CD14-positive monocyte (primary cell): Measurements from ENCODE around the gene SPSB2. TPM values are rescaled to one million over a fixed set of nuclear protein-coding genes. Genes with fewer than 3 reads are reported as not detected.
"Not testable (repeated sequence)": the region's sequence is repeated elsewhere in the genome, so short reads cannot be mapped to it uniquely, and the experiment has no call there.

Experiments used
- DNase-seq, 3 donors: peaks; one replicate each; pipeline ENCODE4 v3.0.0-alpha.2; 2011 to 2022
- H2AFZ ChIP-seq: 2 replicates; pipeline ENCODE4 v1.6.0; 2012; ENCODE audit warnings: mild to moderate bottlenecking, low read depth, low read length, inconsistent platforms; ENCODE audit not compliant: insufficient read depth, poor library complexity, severe bottlenecking
- H3K27ac ChIP-seq, 2 donors: 1 replicate in 1 of 2; 2 replicates in 1 of 2; pipeline ENCODE4 v1.5.1; 2012 to 2013; ENCODE audit warnings: low read length in 2 of 2, control low read depth in 1 of 2, inconsistent platforms in 1 of 2, low read depth in 1 of 2, mild to moderate bottlenecking in 1 of 2
- H3K27me3 ChIP-seq, 2 donors: one replicate each; pipeline versions ENCODE4 v1.6.0 to v1.6.1; 2011 to 2013; ENCODE audit warnings: low read length in 2 of 2; ENCODE audit not compliant: control insufficient read depth in 2 of 2, insufficient read depth in 2 of 2
- H3K36me3 ChIP-seq, 2 donors: replicated peaks in 1 of 2; 1 replicate in 1 of 2; 2 replicates in 1 of 2; pipeline versions ENCODE4 v1.5.1 to v1.6.1; 2012 to 2013; ENCODE audit warnings: low read length in 2 of 2, control low read depth in 1 of 2, inconsistent platforms in 1 of 2, mild to moderate bottlenecking in 1 of 2; ENCODE audit not compliant: insufficient read depth in 2 of 2, control insufficient read depth in 1 of 2
- H3K4me1 ChIP-seq, 2 donors: 1 replicate in 1 of 2; 2 replicates in 1 of 2; pipeline versions ENCODE4 v1.5.1 to v1.6.1; 2012 to 2013; ENCODE audit warnings: low read length in 2 of 2, control low read depth in 1 of 2, inconsistent platforms in 1 of 2, mild to moderate bottlenecking in 1 of 2, moderate library complexity in 1 of 2; ENCODE audit not compliant: insufficient read depth in 2 of 2, control insufficient read depth in 1 of 2
- H3K4me2 ChIP-seq: replicated peaks from 2 replicates; pipeline ENCODE3; 2012; ENCODE audit warnings: low read length, moderate library complexity, mild to moderate bottlenecking; ENCODE audit not compliant: poor library complexity, severe bottlenecking; ENCODE audit errors: extremely low read depth
- H3K4me3 ChIP-seq, 3 experiments: fragments of 200-600 bp in 1 of 3; sonication (generic) in 1 of 3; replicated peaks in 1 of 3; 1 replicate in 2 of 3; 2 replicates in 1 of 3; pipeline ENCODE4 v1.5.1; 2011 to 2013; ENCODE audit warnings: low read length in 3 of 3, mild to moderate bottlenecking in 3 of 3, control low read depth in 2 of 3, low read depth in 2 of 3, inconsistent platforms in 1 of 3, moderate library complexity in 1 of 3
- H3K79me2 ChIP-seq: 2 replicates; pipeline ENCODE4 v1.6.0; 2012; ENCODE audit warnings: mild to moderate bottlenecking, control low read depth, inconsistent platforms, low read length, moderate library complexity; ENCODE audit not compliant: insufficient read depth
- H3K9ac ChIP-seq: 2 replicates; pipeline ENCODE4 v1.6.0; 2017; ENCODE audit warnings: low read length, mild to moderate bottlenecking; ENCODE audit not compliant: insufficient read depth, poor library complexity, severe bottlenecking
- H3K9me3 ChIP-seq, 2 donors: replicated peaks in 1 of 2; 1 replicate in 1 of 2; 2 replicates in 1 of 2; pipeline versions ENCODE4 v1.5.1 to v1.6.1; 2012 to 2013; ENCODE audit warnings: low read length in 2 of 2, control low read depth in 1 of 2; ENCODE audit not compliant: control insufficient read depth in 1 of 2, insufficient read depth in 1 of 2
- H4K20me1 ChIP-seq: 2 replicates; pipeline ENCODE4 v1.6.0; 2012; ENCODE audit warnings: mild to moderate bottlenecking, low read length, control low read depth, moderate library complexity; ENCODE audit not compliant: insufficient read depth
- H3K27ac Mint-ChIP-seq, 7 donors: one replicate each; pipeline ENCODE4 v1.8.0; 2020; ENCODE audit warnings: mild to moderate bottlenecking in 7 of 7, mixed read lengths in 7 of 7, moderate library complexity in 6 of 7, inconsistent platforms in 2 of 7
- H3K27me3 Mint-ChIP-seq, 3 donors: one replicate each; pipeline ENCODE4 v1.8.0; 2021 to 2022; ENCODE audit warnings: low read depth in 3 of 3, mild to moderate bottlenecking in 3 of 3, mixed read lengths in 3 of 3, moderate library complexity in 3 of 3, inconsistent platforms in 1 of 3
- H3K36me3 Mint-ChIP-seq, 2 donors: one replicate each; pipeline ENCODE4 v1.8.0; 2020; ENCODE audit warnings: mixed read lengths in 2 of 2, inconsistent platforms in 1 of 2, mild to moderate bottlenecking in 1 of 2
- H3K4me1 Mint-ChIP-seq: one replicate; pipeline ENCODE4 v1.8.0; 2020; ENCODE audit warnings: mild to moderate bottlenecking, mixed read lengths
- H3K4me3 Mint-ChIP-seq, 2 donors: one replicate each; pipeline ENCODE4 v1.8.0; 2020; ENCODE audit warnings: mild to moderate bottlenecking in 2 of 2, mixed read lengths in 2 of 2, moderate library complexity in 1 of 2
- H3K9me3 Mint-ChIP-seq, 7 donors: one replicate each; pipeline ENCODE4 v1.8.0; 2020 to 2022; ENCODE audit warnings: mixed read lengths in 7 of 7, mild to moderate bottlenecking in 6 of 7, moderate library complexity in 6 of 7, inconsistent platforms in 2 of 7
- CTCF ChIP-seq: fragments of 200-600 bp; IDR thresholded peaks from one replicate; pipeline ENCODE4 v1.8.0; 2022; ENCODE audit warnings: antibody characterized with exemption, mild to moderate bottlenecking
- WGBS: methylation state at CpG from one replicate; pipeline ENCODE4 v1.1.5; 2013; ENCODE audit warnings: missing lambda C conversion rate; ENCODE audit not compliant: insufficient coverage; 5-methylcytosine and 5-hydroxymethylcytosine counted together
- intact Hi-C, 2 donors: fragments of 100-400 bp; cut with micrococcal nuclease; formaldehyde crosslinking; loops; one replicate each; pipeline versions ENCODE4 v1.15.0 to v1.15.1; 2023
- polyA plus RNA-seq, 3 donors: library from polyadenylated mRNA; depleted of rRNA in 1 of 3; unstranded in 2 of 3; stranded (reverse) in 1 of 3; fragments of 300-500 nt in 2 of 3; fragments of >200 nt in 1 of 3; fragmentation: Illumina TruSeq in 2 of 3; gene quantifications; 1 replicate in 2 of 3; 2 replicates in 1 of 3; pipeline ENCODE4 v1.2.3, GENCODE V29; 2012 to 2021

The SPSB2 gene
- polyA plus RNA-seq, 3 donors = 4.7 to 6.9 (median 6.6) TPM

DNA sequence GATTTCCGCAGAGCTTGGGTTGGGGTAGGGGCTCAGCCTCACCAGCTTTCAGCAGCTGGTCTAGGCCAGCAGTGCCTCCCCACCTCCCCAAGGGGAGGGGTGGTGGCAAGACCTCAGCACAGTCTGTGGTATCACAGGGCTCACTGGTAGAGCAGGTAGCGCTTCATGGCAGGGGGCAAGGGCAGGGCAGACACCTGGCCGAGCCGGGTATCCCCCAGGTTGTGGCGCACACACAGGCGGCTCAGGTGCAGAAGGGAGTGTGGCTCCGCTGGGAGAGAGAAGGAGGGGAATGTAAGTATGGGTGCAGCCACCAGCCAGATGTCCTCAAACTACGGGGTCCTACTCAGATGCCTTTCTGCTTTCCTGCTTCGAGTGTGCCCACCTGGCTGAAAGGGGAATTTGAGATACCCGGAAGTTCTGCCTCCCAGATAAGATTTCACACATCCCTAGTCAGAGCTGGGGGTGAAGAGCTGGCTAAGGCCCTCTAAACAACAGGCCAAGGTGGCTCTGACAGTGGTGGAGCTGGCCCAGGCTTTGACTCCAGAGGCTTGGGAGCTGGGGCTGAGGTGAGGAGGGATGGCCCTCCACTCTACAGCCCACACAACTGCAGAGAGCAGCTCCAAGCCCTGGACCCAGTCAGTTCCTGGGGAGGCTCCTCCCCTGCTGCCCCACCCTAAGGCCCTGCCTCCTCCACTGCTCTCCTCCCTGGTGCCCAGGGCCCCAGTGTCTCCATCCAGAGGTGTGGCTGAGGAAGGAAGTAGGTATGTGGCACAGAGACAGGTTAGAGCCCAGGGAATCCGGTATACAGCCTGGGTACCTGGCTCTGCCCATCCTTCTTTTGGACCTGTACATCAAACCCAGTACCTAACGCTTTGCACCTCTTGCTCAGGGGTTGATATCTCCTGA is 1.8 kb downstream of the SPSB2 start:
- TF ChIP-seq CTCF = no peak
- no peak overlapping the region for H2AFZ ChIP-seq
- peaks cover 61% of the 10 kb centered on the region for H3K79me2 ChIP-seq
- peaks cover 46 to 72% of the 10 kb centered on the region in 2 donors for H3K4me1 ChIP-seq
- peak overlapping the region; percentile 96 for H3K4me2 ChIP-seq
- intact Hi-C loops = loop anchor here (5.0 kb wide), 3 partner anchors 36 to 91 kb away; partner anchors contain the start of genes C12orf57 (in 1 of the 2) and RNU7-1 (in 1 of the 2)
- no peaks in the 10 kb centered on the region for H3K9me3 ChIP-seq
- no peaks in the 10 kb centered on the region for H3K27me3 ChIP-seq
- peaks cover 15 to 21% of the 10 kb centered on the region in 2 donors for H3K36me3 ChIP-seq
- peak overlapping the region; percentile 87 to 92 for H3K4me3 Mint-ChIP-seq
- H3K9me3 Mint-ChIP-seq = no peaks in the 10 kb centered on the region
- H3K36me3 Mint-ChIP-seq = peaks cover 26 to 38% of the 10 kb centered on the region in 2 donors
- WGBS = 78% methylated on average over 6 of the region's 12 CpGs
- no peak for DNase-seq
- H3K27ac ChIP-seq = peak overlapping the region in 1 of 2 donors; percentile 22
- H3K27me3 Mint-ChIP-seq = peaks cover 0 to 3% (median 0%) of the 10 kb centered on the region in 3 donors
- H3K4me1 Mint-ChIP-seq = peaks cover 65% of the 10 kb centered on the region
- H3K27ac Mint-ChIP-seq = peak overlapping the region in 4 of 7 donors; percentile 18 to 81 (median 49)
- H3K4me3 ChIP-seq = peak overlapping the region in 1 of 3 experiments; percentile 92
- no peak overlapping the region for H3K9ac ChIP-seq
- peaks cover 55% of the 10 kb centered on the region for H4K20me1 ChIP-seq

GRCh38 chr12:6870304-6870703 is 2.8 kb downstream of the SPSB2 start:
- H3K36me3 Mint-ChIP-seq = peaks cover 27 to 40% of the 10 kb centered on the region in 2 donors
- H3K4me2 ChIP-seq, H3K9me3 ChIP-seq, H2AFZ ChIP-seq, H3K27me3 ChIP-seq, H3K9me3 Mint-ChIP-seq, H3K4me3 Mint-ChIP-seq, H3K27me3 Mint-ChIP-seq, H3K9ac ChIP-seq, DNase-seq, H3K27ac ChIP-seq, H3K4me3 ChIP-seq: not testable (repeated sequence)
- WGBS = no CpG with 5 or more reads among the region's 4 CpGs
- peaks cover 63% of the 10 kb centered on the region for H3K4me1 Mint-ChIP-seq
- intact Hi-C loops = loop anchor here (5.0 kb wide), 3 partner anchors 37 to 92 kb away; partner anchors contain the start of genes C12orf57 (in 1 of the 2) and RNU7-1 (in 1 of the 2)
- peak overlapping the region in 3 of 7 donors; percentile 33 to 63 (median 55) for H3K27ac Mint-ChIP-seq
- Histone ChIP-seq H3K4me1 (peaks cover 46 to 73% of the 10 kb centered on the region in 2 donors), H4K20me1 (peaks cover 55% of the 10 kb centered on the region), H3K36me3 (peaks cover 20 to 30% of the 10 kb centered on the region in 2 donors), H3K79me2 (peaks cover 61% of the 10 kb centered on the region)
